T-helper 17 cell (primary cell): ENCODE data around the gene LEPR. TPM values are rescaled to one million over a fixed set of nuclear protein-coding genes. Genes with fewer than 3 reads are reported as not detected.
"Not testable (repeated sequence)": the region's sequence is repeated elsewhere in the genome, so short reads cannot be mapped to it uniquely, and the experiment has no call there.

Source experiments
- ATAC-seq: fragments of 150-1000 bp; cut with Tn5 transposase; 2 replicates; pipeline ENCODE4 v1.10.0; 2021; ENCODE audit warnings: mild to moderate bottlenecking, moderate library complexity
- DNase-seq, 3 donors: peaks; one replicate each; pipeline versions ENCODE4 v3.0.0 to v3.0.0-alpha.2; 2020 to 2021
- H3K9me3 ChIP-seq: one replicate; pipeline ENCODE4 v1.7.0; 2013; ENCODE audit warnings: low read length, mild to moderate bottlenecking; ENCODE audit not compliant: control insufficient read depth, poor library complexity, severe bottlenecking
- H3K27ac Mint-ChIP-seq: one replicate; pipeline ENCODE4 v1.8.0; 2022; ENCODE audit warnings: mild to moderate bottlenecking, moderate library complexity, mixed read lengths
- H3K27me3 Mint-ChIP-seq: one replicate; pipeline ENCODE4 v1.8.0; 2022; ENCODE audit warnings: mixed read lengths
- H3K36me3 Mint-ChIP-seq: one replicate; pipeline ENCODE4 v1.8.0; 2022; ENCODE audit warnings: low read depth, mixed read lengths
- H3K4me1 Mint-ChIP-seq: one replicate; pipeline ENCODE4 v1.8.0; 2022; ENCODE audit warnings: mild to moderate bottlenecking, mixed read lengths
- H3K4me3 Mint-ChIP-seq: one replicate; pipeline ENCODE4 v1.8.0; 2022; ENCODE audit warnings: mild to moderate bottlenecking, moderate library complexity, mixed read lengths
- total RNA-seq, 4 donors: library from RNA in 2 of 4; stranded (reverse) in 2 of 4; gene quantifications; one replicate each; pipeline ENCODE4 v1.2.3 and lab custom pipeline; 2022 to 2026

Gene LEPR
- total RNA-seq = 1 to 10 TPM; 1.9 to 5.8 TPM
- 2.9 to 5.1 reads per million in 2 donors for total RNA-seq (lab: John Stamatoyannopoulos, UW)

- Mint-ChIP-seq H3K4me1 (peaks cover 18% of the 10 kb centered on the region), H3K27ac (no peak within 1 kb of the TSS), H3K4me3 (no peak within 1 kb of the TSS), H3K27me3 (no peaks in the 10 kb centered on the region), H3K36me3 (peaks cover 5% of the 10 kb centered on the region)
- no peaks in the 10 kb centered on the region for H3K9me3 ChIP-seq
- DNase-seq = no peak
- no peak for ATAC-seq
These were observed at the start of gene LEPR, which contains the start of gene LEPROT for GRCh38 chr1:65420590-65421350. Gene LEPR (plus strand): TSS chr1:65420668. CDS start chr1:65565566, 144,898 bp downstream. Gene LEPROT (plus strand): TSS chr1:65420668. CDS start chr1:65420725, 57 bp downstream.

- no peaks in the 10 kb centered on the region for H3K4me1 Mint-ChIP-seq
- H3K27me3 Mint-ChIP-seq = no peaks in the 10 kb centered on the region
- no peak overlapping the region for H3K4me3 Mint-ChIP-seq
These were observed 48.9 kb upstream of the LEPR start for GRCh38 chr1:65371544-65371943.

GRCh38 chr1:65372557-65372956, 47.9 kb upstream of the LEPR start:
- Mint-ChIP-seq H3K36me3 (peaks cover 2% of the 10 kb centered on the region), H3K27ac (no peak overlapping the region), H3K4me1 (no peaks in the 10 kb centered on the region), H3K27me3 (no peaks in the 10 kb centered on the region), H3K4me3 (no peak overlapping the region)
- no peaks in the 10 kb centered on the region for H3K9me3 ChIP-seq
- ATAC-seq (no peak), DNase-seq (no peak)

More at GRCh38 chr1:65371544-65371943, 48.9 kb upstream of the LEPR start:
- DNase-seq (no peak), ATAC-seq (no peak)
- H3K36me3 Mint-ChIP-seq = peaks cover 2% of the 10 kb centered on the region
- H3K27ac Mint-ChIP-seq = no peak overlapping the region
- H3K9me3 ChIP-seq = no peaks in the 10 kb centered on the region

GRCh38 chr1:65377496-65378246, 42.8 kb upstream of the LEPR start:
- H3K4me1 Mint-ChIP-seq = no peaks in the 10 kb centered on the region
- no peak for ATAC-seq
- H3K4me3 Mint-ChIP-seq = no peak overlapping the region
- no peaks in the 10 kb centered on the region for H3K9me3 ChIP-seq
- no peak for DNase-seq
- no peaks in the 10 kb centered on the region for H3K27me3 Mint-ChIP-seq
- H3K27ac Mint-ChIP-seq = no peak overlapping the region
- peaks cover 6% of the 10 kb centered on the region for H3K36me3 Mint-ChIP-seq

- H3K4me3 Mint-ChIP-seq = no peak overlapping the region
- no peaks in the 10 kb centered on the region for H3K9me3 ChIP-seq
- ATAC-seq (no peak), DNase-seq (no peak)
- no peaks in the 10 kb centered on the region for H3K27me3 Mint-ChIP-seq
- H3K36me3 Mint-ChIP-seq = peaks cover 6% of the 10 kb centered on the region
- H3K27ac Mint-ChIP-seq = no peak overlapping the region
- no peaks in the 10 kb centered on the region for H3K4me1 Mint-ChIP-seq
These were observed 42.1 kb upstream of the LEPR start for GRCh38 chr1:65378247-65378946.

- H3K9me3 ChIP-seq, H3K27me3 Mint-ChIP-seq, DNase-seq, H3K4me1 Mint-ChIP-seq, H3K27ac Mint-ChIP-seq, H3K36me3 Mint-ChIP-seq, ATAC-seq, H3K4me3 Mint-ChIP-seq: not testable (repeated sequence)
These were observed 36.0 kb upstream of the LEPR start for GRCh38 chr1:65384426-65384825.

- Mint-ChIP-seq H3K4me1 (no peaks in the 10 kb centered on the region), H3K27ac (no peak overlapping the region), H3K4me3 (no peak overlapping the region), H3K27me3 (no peaks in the 10 kb centered on the region), H3K36me3 (peaks cover 4% of the 10 kb centered on the region)
- H3K9me3 ChIP-seq = no peaks in the 10 kb centered on the region
- DNase-seq (no peak), ATAC-seq (no peak)
These were observed 34.0 kb upstream of the LEPR start for GRCh38 chr1:65386439-65386838.

GRCh38 chr1:65387821-65388220, 32.6 kb upstream of the LEPR start:
- no peaks in the 10 kb centered on the region for H3K27me3 Mint-ChIP-seq
- H3K27ac Mint-ChIP-seq = no peak overlapping the region
- H3K4me3 Mint-ChIP-seq = no peak overlapping the region
- H3K4me1 Mint-ChIP-seq = no peaks in the 10 kb centered on the region
- DNase-seq = no peak
- H3K36me3 Mint-ChIP-seq = peaks cover 2% of the 10 kb centered on the region
- no peak for ATAC-seq
- no peaks in the 10 kb centered on the region for H3K9me3 ChIP-seq

GRCh38 chr1:65388908-65389695, 31.4 kb upstream of the LEPR start:
- Mint-ChIP-seq H3K27ac (no peak overlapping the region), H3K27me3 (no peaks in the 10 kb centered on the region), H3K36me3 (peaks cover 2% of the 10 kb centered on the region), H3K4me3 (no peak overlapping the region), H3K4me1 (peaks cover 6% of the 10 kb centered on the region)
- no peaks in the 10 kb centered on the region for H3K9me3 ChIP-seq
- DNase-seq (no peak), ATAC-seq (no peak)

- Mint-ChIP-seq H3K27me3 (no peaks in the 10 kb centered on the region), H3K4me3 (no peak overlapping the region), H3K27ac (no peak overlapping the region), H3K36me3 (no peaks in the 10 kb centered on the region), H3K4me1 (peaks cover 13% of the 10 kb centered on the region)
- no peak for DNase-seq
- no peak for ATAC-seq
- no peaks in the 10 kb centered on the region for H3K9me3 ChIP-seq
These were observed 28.0 kb upstream of the LEPR start for GRCh38 chr1:65392497-65392896.

- ATAC-seq (peak; percentile 60), DNase-seq (no peak)
- Mint-ChIP-seq H3K36me3 (no peaks in the 10 kb centered on the region), H3K4me3 (no peak overlapping the region), H3K27me3 (no peaks in the 10 kb centered on the region), H3K4me1 (peaks cover 13% of the 10 kb centered on the region), H3K27ac (peak overlapping the region; percentile 43)
- H3K9me3 ChIP-seq = no peaks in the 10 kb centered on the region
These were observed 27.1 kb upstream of the LEPR start for GRCh38 chr1:65393347-65393746.

GRCh38 chr1:65393928-65394327, 26.5 kb upstream of the LEPR start:
- Mint-ChIP-seq H3K4me3 (no peak overlapping the region), H3K4me1 (peaks cover 13% of the 10 kb centered on the region), H3K27me3 (no peaks in the 10 kb centered on the region), H3K36me3 (no peaks in the 10 kb centered on the region), H3K27ac (peak overlapping the region; percentile 43)
- ATAC-seq (no peak), DNase-seq (no peak)
- H3K9me3 ChIP-seq = no peaks in the 10 kb centered on the region
